ENCODE data around the gene DNAJB13.

GRCh38 chr11:73981051-73981805 lies 30.4 kb downstream of the DNAJB13 start:
- TF ChIP-seq CTCF (IDR thresholded peaks at IDR 0.05) (no peak), POLR2AphosphoS5 (IDR thresholded peaks at IDR 0.05) (no peak), POLR2A (IDR thresholded peaks at IDR 0.05) (no peak), EP300 (IDR thresholded peaks at IDR 0.05) (no peak)
